ENCODE results near the gene ATL1.
"Not testable (repeated sequence)": the region's sequence is repeated elsewhere in the genome, so short reads cannot be mapped to it uniquely, and the experiment has no call there.

The ATL1 gene

DNA sequence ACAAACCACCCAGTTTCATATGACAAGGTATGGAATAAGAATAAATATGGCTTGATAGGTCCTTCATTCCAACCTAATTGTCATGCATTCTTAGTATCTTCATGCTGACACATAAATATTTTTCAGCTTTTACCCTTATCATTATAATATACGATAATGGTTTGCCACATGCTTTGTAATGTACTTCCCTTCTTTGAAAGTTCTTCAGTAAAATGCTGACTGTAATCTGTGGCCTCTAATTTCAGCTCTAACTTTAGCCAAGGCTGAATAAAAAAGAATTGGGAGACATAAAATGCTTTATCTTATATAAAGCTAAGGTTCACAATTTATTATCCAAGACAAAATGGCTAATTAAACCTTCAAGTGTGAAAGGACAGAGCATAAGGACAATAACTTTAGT lies 24.9 kb upstream of the ATL1 start:
- DNase-seq (ENCODE audit: low spot score): no peak

- not testable (repeated sequence) for DNase-seq (ENCODE audit: low spot score)
Measured at GRCh38 chr14:50538034-50538433, 21.9 kb upstream of the ATL1 start.

DNA sequence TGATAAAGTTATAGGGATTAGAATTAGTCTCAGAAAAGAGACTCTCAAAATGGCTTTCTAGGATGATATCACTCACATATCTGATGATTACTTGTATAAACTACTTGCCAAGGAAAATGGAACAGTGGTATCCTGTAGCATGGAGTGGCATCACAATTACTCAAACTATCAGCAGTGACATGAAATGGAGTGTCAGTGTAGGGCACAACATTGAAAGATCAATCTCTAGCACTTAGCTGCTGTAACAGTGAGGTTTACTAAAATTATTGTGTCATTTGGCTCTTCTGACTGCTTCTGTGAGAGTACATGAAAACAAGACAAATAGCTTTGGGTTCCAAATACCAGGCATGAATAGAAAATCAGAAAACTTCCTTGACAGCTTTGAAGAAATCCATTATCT lies 20.9 kb upstream of the ATL1 start:
- no peak for DNase-seq (ENCODE audit: low spot score)

GRCh38 chr14:50541159-50541567 lies 18.8 kb upstream of the ATL1 start:
- DNase-seq (ENCODE audit: low spot score): no peak

DNA sequence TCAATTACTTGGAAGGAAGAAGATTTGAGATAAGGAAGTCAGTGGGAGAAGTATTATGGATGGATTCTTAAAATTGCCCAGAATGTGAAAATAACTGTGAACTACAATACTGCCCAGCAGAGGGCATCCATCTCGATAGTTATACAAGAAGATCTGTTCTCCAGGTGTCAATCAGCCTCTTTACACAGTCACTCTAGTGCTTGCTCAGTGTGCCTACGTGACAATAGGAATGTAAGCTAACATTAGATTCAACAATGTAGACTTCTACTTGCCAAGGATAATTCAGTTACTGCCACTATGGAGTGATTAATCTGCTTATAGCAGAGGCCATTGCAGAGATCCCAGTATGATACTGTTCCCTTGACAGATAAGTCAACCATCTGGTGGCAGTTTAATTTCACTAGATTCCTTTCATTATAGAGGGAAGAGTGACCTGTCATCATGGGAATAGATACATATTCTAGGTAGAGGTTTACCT lies 17.0 kb upstream of the ATL1 start:
- DNase-seq (ENCODE audit: low spot score): peak; percentile 63

GRCh38 chr14:50544911-50545310 lies 15.0 kb upstream of the ATL1 start:
- no peak for DNase-seq (ENCODE audit: low spot score)

- DNase-seq (ENCODE audit: low spot score): no peak
Measured at GRCh38 chr14:50545618-50546017, 14.3 kb upstream of the ATL1 start.

DNA sequence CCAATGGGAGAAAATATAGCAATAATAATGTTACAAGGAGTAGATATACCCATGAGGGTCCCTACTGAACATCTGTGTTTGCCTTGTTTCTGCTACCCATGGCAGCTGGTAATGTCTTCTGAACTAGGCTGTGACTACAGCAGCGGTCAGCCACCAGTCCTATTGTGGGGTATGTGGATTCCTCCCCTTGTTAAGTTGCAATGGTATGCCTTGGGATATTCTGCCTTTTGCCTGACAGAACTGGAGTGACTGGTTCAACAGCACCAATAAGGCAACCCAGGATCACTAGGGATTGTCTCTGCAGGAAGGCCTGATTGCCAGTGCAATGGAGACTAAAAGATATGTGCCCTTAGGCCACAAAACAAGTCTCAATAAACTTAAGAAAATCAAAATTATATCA lies 9.7 kb upstream of the ATL1 start:
- DNase-seq (ENCODE audit: low spot score): no peak

DNA sequence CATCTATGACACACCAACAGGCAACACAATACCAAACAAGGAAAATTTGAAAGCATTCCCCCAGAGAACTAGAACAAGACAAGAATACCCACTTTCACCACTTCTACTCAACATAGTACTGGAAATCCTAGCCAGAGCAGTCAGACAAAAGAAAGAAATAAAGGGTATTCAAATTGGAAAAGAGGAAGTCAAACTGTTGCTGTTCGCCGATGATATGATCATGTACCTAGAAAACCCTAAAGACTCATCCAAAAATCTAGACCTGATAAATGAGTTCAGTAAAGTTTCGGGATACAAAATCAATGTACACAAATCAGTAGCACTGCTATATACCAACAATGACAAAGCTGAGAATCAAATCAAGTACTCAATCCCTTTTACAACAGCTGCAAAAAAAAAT lies 8.1 kb upstream of the ATL1 start:
- no peak for DNase-seq (ENCODE audit: low spot score)

- not testable (repeated sequence) for DNase-seq (ENCODE audit: low spot score)
Measured at GRCh38 chr14:50552796-50553195, 7.1 kb upstream of the ATL1 start.

GRCh38 chr14:50560931-50561285 lies 963 bp downstream of the ATL1 start:
- peak; percentile 81 for DNase-seq (ENCODE audit: low spot score)

- no peak for DNase-seq (ENCODE audit: low spot score)
Measured at GRCh38 chr14:50562841-50563240, 2.9 kb downstream of the ATL1 start.

DNA sequence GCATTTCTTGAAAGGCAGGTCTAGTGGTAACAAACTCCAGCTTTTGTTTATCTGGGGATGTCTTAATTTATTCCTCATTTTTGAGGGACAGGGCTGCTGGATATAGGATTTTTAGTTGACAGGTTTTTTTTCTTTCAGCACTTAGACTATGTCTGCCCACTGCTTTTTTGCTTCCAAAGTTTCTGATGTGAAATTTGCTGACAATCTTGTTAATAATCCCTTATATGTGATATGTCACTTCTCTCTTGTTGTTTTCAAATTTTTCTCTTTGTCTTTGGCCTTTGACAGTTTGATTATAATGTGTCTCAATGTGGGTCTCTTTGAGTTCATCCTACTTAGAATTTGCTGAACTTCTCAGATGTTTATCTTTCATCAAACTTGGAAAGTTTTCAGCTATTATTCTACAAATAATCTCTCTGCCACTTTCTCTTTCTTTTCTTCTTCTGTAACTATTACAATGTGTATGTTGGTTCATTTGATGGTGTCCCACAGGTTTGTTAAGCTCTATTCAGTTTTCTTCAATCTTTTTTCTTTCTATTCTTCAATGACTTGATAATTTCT lies 9.8 kb downstream of the ATL1 start:
- no peak for DNase-seq (ENCODE audit: low spot score)

- DNase-seq (ENCODE audit: low spot score): no peak
Measured at GRCh38 chr14:50573862-50574261, 13.9 kb downstream of the ATL1 start.

- no peak for DNase-seq (ENCODE audit: low spot score)
Measured at GRCh38 chr14:50575769-50576168, 15.8 kb downstream of the ATL1 start.

DNA sequence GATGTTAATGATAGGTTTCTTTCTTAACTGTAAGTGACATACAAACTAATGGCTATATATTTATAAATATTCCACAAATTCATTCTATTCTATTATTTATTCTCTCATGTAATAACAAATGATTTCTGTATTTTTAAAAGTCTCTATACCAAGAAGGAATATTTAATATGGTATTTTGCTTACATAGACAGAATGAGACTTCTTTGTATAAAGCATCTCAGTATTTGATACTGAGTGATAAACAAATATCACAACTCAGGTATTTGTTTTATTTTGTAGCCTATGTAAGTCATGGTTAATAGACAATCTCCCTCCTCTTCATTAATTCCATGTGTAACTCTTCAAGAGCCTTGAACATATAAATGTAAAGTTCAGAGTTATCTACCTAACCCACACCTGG lies 18.0 kb downstream of the ATL1 start:
- DNase-seq (ENCODE audit: low spot score): no peak

GRCh38 chr14:50578433-50578832 lies 18.5 kb downstream of the ATL1 start:
- DNase-seq (ENCODE audit: low spot score): no peak

- DNase-seq (ENCODE audit: low spot score): no peak
Measured at GRCh38 chr14:50590464-50590863, 30.5 kb downstream of the ATL1 start.

DNA sequence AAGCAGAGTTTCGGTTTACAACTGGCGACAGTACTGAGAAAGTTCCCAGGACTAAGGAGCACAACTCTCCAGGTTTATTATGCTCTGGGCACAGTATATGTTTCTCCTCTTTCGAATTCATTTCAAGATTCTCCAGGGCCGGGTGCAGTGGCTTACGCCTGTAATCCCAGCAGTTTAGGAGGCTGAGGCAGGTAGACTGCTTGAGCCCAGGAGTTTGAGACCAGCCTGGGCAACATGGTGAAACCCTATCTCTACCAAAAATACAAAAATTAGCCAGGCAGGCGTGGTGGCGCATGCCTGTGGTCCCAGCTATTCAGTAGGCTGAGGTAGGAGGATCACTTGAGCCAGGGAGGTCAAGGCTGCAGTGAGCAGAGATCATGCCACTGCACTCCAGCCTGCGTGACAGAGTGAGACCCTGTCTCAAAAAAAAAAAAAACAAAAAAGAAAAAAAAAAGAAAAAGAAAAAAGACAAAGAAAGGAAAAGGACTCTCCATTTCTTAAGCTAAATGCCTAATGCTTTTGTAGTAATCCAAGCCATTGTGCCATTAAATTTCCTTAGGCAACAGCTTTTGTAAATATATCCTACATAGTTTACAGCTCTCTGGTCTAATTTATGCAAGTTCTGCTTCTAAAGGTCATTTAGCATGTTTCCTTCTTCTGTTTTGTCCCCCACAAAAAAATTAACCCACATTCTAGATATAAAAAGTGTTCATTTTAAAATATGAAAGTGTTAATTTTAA lies 34.8 kb downstream of the ATL1 start:
- no peak for DNase-seq (ENCODE audit: low spot score)

DNA sequence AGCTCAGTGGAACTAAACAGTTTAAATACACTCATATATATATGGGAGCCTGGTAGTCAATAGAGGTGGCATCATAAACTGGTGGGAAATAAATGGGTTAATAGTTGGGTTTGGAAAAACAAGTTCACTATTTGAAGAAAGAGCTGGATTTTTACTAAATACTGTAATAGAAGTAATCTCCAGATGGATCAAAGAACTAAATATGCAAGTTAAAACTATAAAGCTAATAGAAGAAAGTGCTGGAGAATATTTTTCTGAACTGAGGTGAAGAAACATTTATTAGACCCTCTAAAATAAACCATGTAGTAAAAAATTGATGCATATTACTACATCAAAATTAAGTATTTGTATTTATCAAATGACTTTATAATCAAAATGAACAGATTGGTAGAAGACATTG lies 38.8 kb downstream of the ATL1 start:
- DNase-seq (ENCODE audit: low spot score): no peak

DNA sequence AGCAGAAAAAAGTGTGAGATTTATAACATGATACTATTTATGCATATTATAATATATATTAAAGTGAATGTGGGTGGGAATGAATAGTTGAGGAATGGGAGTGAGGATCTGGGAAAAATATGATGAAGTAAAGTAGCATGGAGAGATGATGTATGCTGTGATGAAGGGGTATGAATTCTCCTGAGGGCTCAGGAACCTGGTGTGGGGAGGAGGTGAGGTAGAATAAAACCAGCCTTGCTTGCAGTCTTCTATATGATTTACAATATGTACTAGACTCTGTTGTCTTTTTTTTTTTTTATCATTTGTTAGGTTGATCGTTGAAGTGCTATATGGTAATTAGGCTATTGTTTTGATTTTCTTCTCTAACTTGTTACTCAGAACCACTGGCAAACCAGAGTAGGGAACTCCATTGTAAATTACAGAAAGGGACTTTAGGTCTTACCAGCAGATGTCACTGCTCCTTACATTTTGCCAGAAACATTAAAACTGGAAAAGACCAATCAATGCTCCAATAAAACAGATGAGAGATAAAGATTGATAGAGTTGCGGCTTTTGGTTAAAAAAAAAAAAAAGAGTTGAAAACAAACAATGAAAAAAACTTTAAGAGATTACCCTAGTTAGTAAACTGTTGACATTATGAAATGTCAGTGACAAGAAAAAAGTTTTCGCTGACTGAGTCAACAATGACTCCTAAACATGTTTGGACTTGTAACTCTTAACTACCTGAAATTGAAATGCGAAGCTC lies 39.9 kb downstream of the ATL1 start:
- DNase-seq (ENCODE audit: low spot score): peak; percentile 82

DNA sequence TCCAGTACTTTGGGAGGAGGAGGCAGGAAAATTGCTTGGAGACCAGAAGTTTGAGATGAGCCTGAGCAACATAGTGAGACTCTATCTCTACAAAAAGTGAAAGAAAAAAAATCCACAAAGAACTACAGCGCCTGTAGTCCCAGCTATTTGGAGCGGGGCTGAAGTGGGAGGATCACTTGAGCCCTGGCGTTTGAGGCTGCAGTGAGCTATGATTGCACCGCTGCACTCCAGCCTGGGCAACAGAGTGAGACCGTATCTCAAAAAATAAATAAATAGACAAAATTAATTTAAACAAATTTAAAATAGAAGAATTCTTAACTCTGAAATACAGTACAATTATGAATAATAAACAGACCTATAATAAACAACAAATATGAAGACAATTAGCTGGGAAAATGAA lies 40.9 kb downstream of the ATL1 start:
- no peak for DNase-seq (ENCODE audit: low spot score)

GRCh38 chr14:50601394-50601793 lies 41.4 kb downstream of the ATL1 start:
- no peak for DNase-seq (ENCODE audit: low spot score)
